Keratinocyte (primary cell): Measurements from ENCODE around the gene DPY19L3. TPM values are rescaled to one million over a fixed set of nuclear protein-coding genes. Genes with fewer than 3 reads are reported as not detected.

ENCODE experiments used
- DNase-seq: peaks from one replicate; pipeline ENCODE4 v3.0.0-alpha.2; 2011; ENCODE audit warnings: low read depth, missing footprints, low spot score
- FAIRE-seq: peaks from 2 replicates; lab custom pipeline; 2011; peaks lifted over from hg19 to GRCh38; lab: Jason Lieb, UNC
- H2AFZ ChIP-seq: 2 replicates; pipeline ENCODE4 v1.6.0; 2012; ENCODE audit warnings: low read length, control low read depth, inconsistent platforms; ENCODE audit not compliant: control insufficient read depth
- H3K27ac ChIP-seq: 2 replicates; pipeline ENCODE4 v1.5.1; 2011; ENCODE audit warnings: low read length; ENCODE audit not compliant: control insufficient read depth, insufficient read depth
- H3K27me3 ChIP-seq: 3 replicates; pipeline ENCODE4 v1.6.0; 2011; ENCODE audit warnings: low read length; ENCODE audit not compliant: control insufficient read depth, insufficient read depth; ENCODE audit errors: extremely low read depth
- H3K36me3 ChIP-seq, 2 experiments: 2 replicates in 1 of 2; 3 replicates in 1 of 2; pipeline ENCODE4 v1.5.1; 2011; ENCODE audit warnings: low read length in 2 of 2, mild to moderate bottlenecking in 1 of 2; ENCODE audit not compliant: control insufficient read depth in 2 of 2, insufficient read depth in 2 of 2; ENCODE audit errors: extremely low read depth in 1 of 2
- H3K4me1 ChIP-seq: 3 replicates; pipeline ENCODE4 v1.5.1; 2011; ENCODE audit warnings: low read length; ENCODE audit not compliant: control insufficient read depth, insufficient read depth; ENCODE audit errors: extremely low read depth
- H3K4me2 ChIP-seq: 3 replicates; pipeline ENCODE4 v1.6.0; 2011; ENCODE audit warnings: low read depth, low read length; ENCODE audit not compliant: control insufficient read depth, insufficient read depth; ENCODE audit errors: extremely low read depth
- H3K4me3 ChIP-seq, 3 experiments: fragments of 200-600 bp in 1 of 3; sonication (generic) in 1 of 3; 2 replicates in 2 of 3; 3 replicates in 1 of 3; pipeline ENCODE4 v1.5.1; 2011 to 2016; ENCODE audit warnings: low read length in 3 of 3, mild to moderate bottlenecking in 3 of 3, control low read depth in 2 of 3, inconsistent platforms in 1 of 3, low read depth in 1 of 3, mixed read lengths in 1 of 3, mixed run types in 1 of 3, moderate library complexity in 1 of 3; ENCODE audit not compliant: control insufficient read depth in 2 of 3, insufficient read depth in 2 of 3; ENCODE audit errors: extremely low read depth in 1 of 3
- H3K79me2 ChIP-seq: 2 replicates; pipeline ENCODE4 v1.6.0; 2012; ENCODE audit warnings: low read length; ENCODE audit not compliant: control insufficient read depth, insufficient read depth
- H3K9ac ChIP-seq: 3 replicates; pipeline ENCODE4 v1.6.0; 2011; ENCODE audit warnings: low read length; ENCODE audit not compliant: control insufficient read depth, insufficient read depth; ENCODE audit errors: extremely low read depth
- H3K9me1 ChIP-seq: 3 replicates; pipeline ENCODE4 v1.6.0; 2011; ENCODE audit warnings: low read length; ENCODE audit not compliant: control insufficient read depth, insufficient read depth; ENCODE audit errors: extremely low read depth
- H3K9me3 ChIP-seq: 2 replicates; pipeline ENCODE4 v1.5.1; 2012; ENCODE audit warnings: low read depth, low read length; ENCODE audit not compliant: control insufficient read depth
- H4K20me1 ChIP-seq: 3 replicates; pipeline ENCODE4 v1.6.0; 2011; ENCODE audit warnings: low read length; ENCODE audit not compliant: control insufficient read depth, insufficient read depth; ENCODE audit errors: extremely low read depth
- EZH2 ChIP-seq: IDR thresholded peaks from one replicate; pipeline ENCODE4 v1.6.1; 2012; ENCODE audit warnings: inconsistent platforms, mild to moderate bottlenecking, low read length, moderate library complexity
- dilution Hi-C: fragments of 300-500 bp; cut with MboI; formaldehyde crosslinking; loops from one replicate; pipeline ENCODE4 v1.7.0; 2020; ENCODE audit warnings: low sequenced_read_pairs; ENCODE audit not compliant: extremely low pct_ligation_motif_present
- polyA plus RNA-seq, 5 experiments: library from polyadenylated mRNA; depleted of rRNA in 3 of 5; stranded (reverse) in 3 of 5; stranded (forward) in 1 of 5; unstranded in 1 of 5; fragments of >200 nt; gene quantifications; 1 replicate in 1 of 5; 2 replicates in 3 of 5; 3 replicates in 1 of 5; pipeline versions ENCODE4 v1.2.1 to v1.2.3, GENCODE V29; 2011 to 2012; ENCODE audit warnings: missing spikeins in 2 of 5, low read depth in 1 of 5, low replicate concordance in 1 of 5
- TF ChIP-seq, protein P1 (sequence below), 3 experiments: IDR thresholded peaks in 1 of 3; conservative IDR thresholded peaks in 1 of 3; optimal IDR thresholded peaks in 1 of 3; 2 replicates in 2 of 3; 3 replicates in 1 of 3; pipeline versions ENCODE3 to v1.5.1; 2011; ENCODE audit warnings: low read length in 3 of 3, mild to moderate bottlenecking in 3 of 3, moderate library complexity in 2 of 3, control low read depth in 1 of 3, inconsistent platforms in 1 of 3; ENCODE audit not compliant: insufficient read depth in 2 of 3; ENCODE audit errors: extremely low read depth in 1 of 3

The DPY19L3 gene
- polyA plus RNA-seq, 1 donor (not counting 4 experiments of a cell fraction or from before 2014, with no cell fraction given), result 10.0 TPM

DNA sequence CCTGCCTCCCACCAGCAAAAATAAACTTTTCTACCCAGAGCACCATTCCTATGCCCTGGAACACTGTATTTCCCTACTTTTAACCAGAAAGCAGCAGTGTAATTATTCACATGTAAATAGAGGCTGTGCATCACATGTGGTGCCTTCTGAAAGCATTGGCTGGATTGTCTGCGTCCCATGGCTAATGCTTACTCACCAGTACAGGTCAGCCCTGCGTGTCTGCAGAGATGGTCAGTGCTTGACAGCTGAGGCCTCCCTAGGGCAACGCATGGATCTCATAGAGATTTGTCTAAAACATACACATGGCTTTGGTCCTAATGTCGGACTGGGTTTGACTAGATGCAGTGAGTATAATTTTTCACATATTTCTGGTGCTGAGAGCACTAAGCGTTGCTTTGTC, 64.2 kb downstream of the DPY19L3 start:
- no peaks in the 10 kb centered on the region for H3K4me1 ChIP-seq
- H3K4me3 ChIP-seq, result no peak overlapping the region
- TF ChIP-seq EZH2, result no peak
- TF ChIP-seq, protein P1, sequence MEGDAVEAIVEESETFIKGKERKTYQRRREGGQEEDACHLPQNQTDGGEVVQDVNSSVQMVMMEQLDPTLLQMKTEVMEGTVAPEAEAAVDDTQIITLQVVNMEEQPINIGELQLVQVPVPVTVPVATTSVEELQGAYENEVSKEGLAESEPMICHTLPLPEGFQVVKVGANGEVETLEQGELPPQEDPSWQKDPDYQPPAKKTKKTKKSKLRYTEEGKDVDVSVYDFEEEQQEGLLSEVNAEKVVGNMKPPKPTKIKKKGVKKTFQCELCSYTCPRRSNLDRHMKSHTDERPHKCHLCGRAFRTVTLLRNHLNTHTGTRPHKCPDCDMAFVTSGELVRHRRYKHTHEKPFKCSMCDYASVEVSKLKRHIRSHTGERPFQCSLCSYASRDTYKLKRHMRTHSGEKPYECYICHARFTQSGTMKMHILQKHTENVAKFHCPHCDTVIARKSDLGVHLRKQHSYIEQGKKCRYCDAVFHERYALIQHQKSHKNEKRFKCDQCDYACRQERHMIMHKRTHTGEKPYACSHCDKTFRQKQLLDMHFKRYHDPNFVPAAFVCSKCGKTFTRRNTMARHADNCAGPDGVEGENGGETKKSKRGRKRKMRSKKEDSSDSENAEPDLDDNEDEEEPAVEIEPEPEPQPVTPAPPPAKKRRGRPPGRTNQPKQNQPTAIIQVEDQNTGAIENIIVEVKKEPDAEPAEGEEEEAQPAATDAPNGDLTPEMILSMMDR (optimal IDR thresholded peaks at IDR 0.05 in 1 of 3, IDR thresholded peaks at IDR 0.05 in 1 of 3, conservative IDR thresholded peaks at IDR 0.05 in 1 of 3; ENCODE audit: extremely low read depth in 1 of 3, insufficient read depth in 2 of 3, low read length in 3 of 3), result no peak
- no peaks in the 10 kb centered on the region for H3K27me3 ChIP-seq
- no peaks in the 10 kb centered on the region for H4K20me1 ChIP-seq
- H3K9me3 ChIP-seq, result no peaks in the 10 kb centered on the region
- H3K27ac ChIP-seq, result no peak overlapping the region
- dilution Hi-C loops, result no loop called here
- H2AFZ ChIP-seq, result no peak overlapping the region
- H3K9ac ChIP-seq, result no peak overlapping the region
- DNase-seq (no peak), FAIRE-seq (no peak)
- H3K4me2 ChIP-seq, result no peak overlapping the region
- peaks cover 0 to 2% of the 10 kb centered on the region in 2 experiments for H3K36me3 ChIP-seq
- H3K79me2 ChIP-seq, result no peaks in the 10 kb centered on the region
- H3K9me1 ChIP-seq, result no peaks in the 10 kb centered on the region

DNA sequence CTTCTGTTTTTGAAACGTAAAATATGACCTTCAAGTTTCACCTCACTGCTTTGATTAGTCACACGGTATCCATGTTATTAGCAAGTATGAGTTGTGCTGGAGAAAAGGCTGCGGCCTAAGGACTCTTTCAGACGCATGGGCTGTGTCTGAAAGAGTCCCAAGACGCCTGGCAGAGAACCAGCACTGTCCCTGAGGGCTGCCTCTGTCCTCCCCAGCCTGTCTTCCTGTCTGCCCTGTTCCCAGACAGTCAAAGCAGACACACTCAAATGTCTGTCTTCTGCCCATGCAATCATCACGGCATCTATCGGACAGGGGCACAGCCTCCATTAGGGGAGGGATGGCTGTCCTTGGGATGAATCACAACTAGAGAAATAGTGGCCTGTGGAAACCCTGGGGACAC, 65.5 kb downstream of the DPY19L3 start:
- no peaks in the 10 kb centered on the region for H3K79me2 ChIP-seq
- no peak overlapping the region for H3K4me3 ChIP-seq
- peaks cover 0 to 2% of the 10 kb centered on the region in 2 experiments for H3K36me3 ChIP-seq
- H4K20me1 ChIP-seq, result no peaks in the 10 kb centered on the region
- no peaks in the 10 kb centered on the region for H3K9me1 ChIP-seq
- TF ChIP-seq, protein P1 (optimal IDR thresholded peaks at IDR 0.05 in 1 of 3, IDR thresholded peaks at IDR 0.05 in 1 of 3, conservative IDR thresholded peaks at IDR 0.05 in 1 of 3; ENCODE audit: extremely low read depth in 1 of 3, insufficient read depth in 2 of 3, low read length in 3 of 3), result no peak
- TF ChIP-seq EZH2, result no peak
- H3K4me1 ChIP-seq, result no peaks in the 10 kb centered on the region
- no peaks in the 10 kb centered on the region for H3K27me3 ChIP-seq
- no peak overlapping the region for H2AFZ ChIP-seq
- DNase-seq (no peak), FAIRE-seq (no peak)
- H3K27ac ChIP-seq, result no peak overlapping the region
- no peaks in the 10 kb centered on the region for H3K9me3 ChIP-seq
- dilution Hi-C loops, result no loop called here
- no peak overlapping the region for H3K9ac ChIP-seq
- H3K4me2 ChIP-seq, result no peak overlapping the region
